ENCODE results near the gene PRMT7.

PRMT7 gene

GRCh38 chr16:68357521-68357922 lies 46.7 kb downstream of the PRMT7 start:
- Histone ChIP-seq H3K27ac (peak overlapping the region in 8 of 11 experiments; percentile 47 to 87 (median 78); a peak in 15 of 22 replicates), H3K36me3 (peaks cover 39 to 66% (median 42%) of the 10 kb centered on the region in 11 experiments), H3K4me1 (peaks cover 73 to 86% (median 81%) of the 10 kb centered on the region in 10 experiments), H4K20me1 (peaks cover 0 to 92% (median 20%) of the 10 kb centered on the region in 11 experiments; a peak in 11 of 22 replicates), H3K4me3 (peak overlapping the region in 5 of 10 experiments; percentile 9 to 55 (median 41); a peak in 5 of 20 replicates), H3K9me3 (replicated peaks in 1 of 11) (no peaks in the 10 kb centered on the region), H3K9ac (peak overlapping the region in 9 of 11 experiments; percentile 20 to 76 (median 53); a peak in 14 of 22 replicates), H3K27me3 (peaks cover 0 to 56% (median 0%) of the 10 kb centered on the region in 11 experiments; a peak in 5 of 22 replicates), H3K4me2 (peak overlapping the region; percentile 85 to 100 (median 96))
- no peak for TF ChIP-seq Cebpa-rat (IDR thresholded peaks at IDR 0.05)

DNA sequence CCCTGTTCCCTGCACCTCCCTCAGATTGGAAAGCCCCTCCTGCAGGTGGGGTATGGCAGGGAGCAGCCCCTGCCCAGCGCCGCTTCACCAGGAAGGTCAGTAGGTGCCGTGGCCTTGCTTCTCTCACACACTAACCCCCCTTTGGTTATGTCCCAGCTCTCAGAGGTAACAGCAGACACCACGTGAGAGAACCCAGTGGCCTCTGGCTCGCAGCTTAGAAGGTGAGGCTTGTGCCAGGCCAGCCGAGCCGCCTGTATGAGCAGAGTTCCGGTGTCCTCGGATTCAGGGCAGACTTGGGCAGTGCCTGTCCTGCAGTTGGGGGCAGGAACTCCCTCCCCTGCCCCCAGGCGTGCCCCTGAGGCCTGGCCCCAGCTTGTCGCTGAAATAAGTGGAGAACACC lies 47.1 kb downstream of the PRMT7 start:
- Histone ChIP-seq H3K4me1 (peaks cover 73 to 87% (median 85%) of the 10 kb centered on the region in 10 experiments), H3K4me3 (peak overlapping the region in 1 of 10 experiments; percentile 55; a peak in 3 of 20 replicates), H3K9ac (peak overlapping the region in 9 of 11 experiments; percentile 20 to 76 (median 53); a peak in 13 of 22 replicates), H3K27me3 (peaks cover 0 to 58% (median 0%) of the 10 kb centered on the region in 11 experiments; a peak in 5 of 22 replicates), H3K27ac (peak overlapping the region in 7 of 11 experiments; percentile 48 to 87 (median 82); a peak in 14 of 22 replicates), H4K20me1 (peaks cover 0 to 93% (median 20%) of the 10 kb centered on the region in 11 experiments; a peak in 11 of 22 replicates), H3K9me3 (replicated peaks in 1 of 11) (no peaks in the 10 kb centered on the region), H3K36me3 (peaks cover 35 to 62% (median 38%) of the 10 kb centered on the region in 11 experiments), H3K4me2 (peak overlapping the region; percentile 85 to 100 (median 96))
- no peak for TF ChIP-seq Cebpa-rat (IDR thresholded peaks at IDR 0.05)

DNA sequence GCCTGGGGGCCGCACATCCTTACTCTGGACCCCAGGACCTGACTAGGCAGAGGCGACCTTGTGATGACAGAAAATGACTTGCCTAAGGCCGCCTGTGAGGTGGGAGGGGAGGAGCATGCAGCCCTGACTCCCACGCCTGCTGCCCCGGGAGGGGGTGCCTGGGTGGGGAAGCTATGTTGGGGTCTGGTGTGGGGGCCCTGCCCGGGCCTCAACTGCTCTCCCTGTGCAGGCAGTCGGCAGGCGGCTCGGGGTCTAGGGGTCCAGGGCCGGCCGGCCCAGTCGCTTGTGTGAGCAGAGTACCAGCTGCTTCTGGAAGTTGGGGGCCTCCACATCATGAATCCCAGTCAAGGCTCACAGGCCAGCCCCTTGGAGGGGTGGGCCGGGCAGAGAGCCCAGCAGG lies 48.1 kb downstream of the PRMT7 start:
- no peak for TF ChIP-seq Cebpa-rat (IDR thresholded peaks at IDR 0.05)
- H3K4me2 ChIP-seq = peak overlapping the region; percentile 85 to 100 (median 96)
- H3K27ac ChIP-seq = peak overlapping the region in 7 of 11 experiments; percentile 30 to 87 (median 74); a peak in 13 of 22 replicates
- H3K9ac ChIP-seq = peak overlapping the region in 9 of 11 experiments; percentile 2 to 76 (median 54); a peak in 17 of 22 replicates
- peaks cover 77 to 98% (median 95%) of the 10 kb centered on the region in 10 experiments for H3K4me1 ChIP-seq
- peaks cover 0 to 93% (median 20%) of the 10 kb centered on the region in 11 experiments; a peak in 11 of 22 replicates for H4K20me1 ChIP-seq
- peaks cover 25 to 52% (median 28%) of the 10 kb centered on the region in 11 experiments for H3K36me3 ChIP-seq
- H3K27me3 ChIP-seq = peaks cover 0 to 51% (median 0%) of the 10 kb centered on the region in 11 experiments; a peak in 5 of 22 replicates
- peak overlapping the region in 1 of 10 experiments; percentile 12; a peak in 1 of 20 replicates for H3K4me3 ChIP-seq
- no peaks in the 10 kb centered on the region for H3K9me3 ChIP-seq (replicated peaks in 1 of 11)

DNA sequence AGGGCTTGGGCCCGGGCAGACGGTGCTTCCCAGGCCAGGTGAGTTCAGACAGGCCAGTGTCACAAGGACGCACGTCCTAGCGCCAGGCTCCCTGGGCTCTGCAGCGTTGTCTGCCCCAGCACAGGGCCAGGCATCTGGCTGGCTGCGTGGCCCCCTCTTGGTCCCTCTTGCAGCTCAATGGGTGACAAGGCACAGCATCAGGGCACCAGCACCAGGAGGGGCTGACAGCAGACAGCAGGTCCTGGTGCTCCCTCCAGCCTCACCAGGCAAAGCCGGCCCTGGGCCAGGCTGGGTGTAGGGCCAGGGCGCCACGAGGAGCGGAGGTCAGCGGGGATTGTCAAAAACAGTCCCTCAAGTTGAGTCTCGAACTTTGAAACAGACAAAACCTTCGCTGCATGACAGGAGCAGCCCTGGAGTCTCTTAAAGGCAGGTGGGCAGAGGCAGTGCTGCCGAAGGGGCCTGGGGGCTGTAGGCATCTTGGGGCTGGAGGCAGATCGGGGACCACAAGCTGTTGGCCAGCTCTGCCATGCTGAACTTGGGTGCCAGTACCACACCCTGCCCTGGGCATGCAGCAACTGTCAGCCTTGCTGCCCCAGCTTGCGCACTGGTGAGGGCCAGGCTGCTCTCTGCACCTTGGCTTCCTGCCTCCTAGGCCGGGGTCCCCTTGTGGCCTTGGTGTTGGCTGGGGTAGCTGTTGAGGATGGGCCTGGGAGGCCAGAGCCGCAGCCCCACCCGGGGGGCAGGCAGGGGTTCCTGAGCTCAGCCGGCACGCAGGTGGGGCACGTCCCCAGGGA lies 48.8 kb downstream of the PRMT7 start:
- peaks cover 0 to 45% (median 0%) of the 10 kb centered on the region in 11 experiments; a peak in 5 of 22 replicates for H3K27me3 ChIP-seq
- peak overlapping the region in 2 of 10 experiments; percentile 10 to 12; a peak in 3 of 20 replicates for H3K4me3 ChIP-seq
- peaks cover 84 to 100% (median 100%) of the 10 kb centered on the region in 10 experiments for H3K4me1 ChIP-seq
- H3K9me3 ChIP-seq (replicated peaks in 1 of 11) = no peaks in the 10 kb centered on the region
- peaks cover 18 to 45% (median 22%) of the 10 kb centered on the region in 11 experiments; a peak in 21 of 22 replicates for H3K36me3 ChIP-seq
- peaks cover 0 to 95% (median 19%) of the 10 kb centered on the region in 11 experiments; a peak in 11 of 22 replicates for H4K20me1 ChIP-seq
- H3K4me2 ChIP-seq = peak overlapping the region; percentile 85 to 100 (median 96)
- TF ChIP-seq Cebpa-rat (IDR thresholded peaks at IDR 0.05) = no peak
- H3K9ac ChIP-seq = peak overlapping the region in 8 of 11 experiments; percentile 21 to 76 (median 52); a peak in 12 of 22 replicates
- H3K27ac ChIP-seq = peak overlapping the region in 7 of 11 experiments; percentile 30 to 87 (median 74); a peak in 13 of 22 replicates

GRCh38 chr16:68360547-68360946 lies 49.7 kb downstream of the PRMT7 start:
- TF ChIP-seq Cebpa-rat (IDR thresholded peaks at IDR 0.05) = no peak
- Histone ChIP-seq H3K9me3 (replicated peaks in 1 of 11) (no peaks in the 10 kb centered on the region), H3K27ac (peak overlapping the region in 7 of 11 experiments; percentile 28 to 87 (median 74); a peak in 12 of 22 replicates), H4K20me1 (peaks cover 0 to 95% (median 13%) of the 10 kb centered on the region in 11 experiments; a peak in 11 of 22 replicates), H3K4me2 (peak overlapping the region; percentile 54 to 100 (median 96)), H3K4me3 (no peak overlapping the region; a peak in 1 of 20 replicates), H3K9ac (peak overlapping the region in 6 of 11 experiments; percentile 42 to 76 (median 58); a peak in 10 of 22 replicates), H3K4me1 (peaks cover 87 to 100% (median 100%) of the 10 kb centered on the region in 10 experiments), H3K27me3 (peaks cover 0 to 37% (median 0%) of the 10 kb centered on the region in 11 experiments; a peak in 4 of 22 replicates), H3K36me3 (peaks cover 13 to 36% (median 16%) of the 10 kb centered on the region in 11 experiments; a peak in 15 of 22 replicates)

GRCh38 chr16:68360956-68361355 lies 50.1 kb downstream of the PRMT7 start:
- Histone ChIP-seq H4K20me1 (peaks cover 0 to 95% (median 9%) of the 10 kb centered on the region in 11 experiments; a peak in 12 of 22 replicates), H3K9ac (peak overlapping the region in 5 of 11 experiments; percentile 23 to 76 (median 61); a peak in 6 of 22 replicates), H3K4me3 (no peak overlapping the region), H3K9me3 (replicated peaks in 1 of 11) (no peaks in the 10 kb centered on the region), H3K36me3 (peaks cover 13 to 33% (median 16%) of the 10 kb centered on the region in 11 experiments; a peak in 14 of 22 replicates), H3K4me2 (peak overlapping the region; percentile 54 to 100 (median 96)), H3K27me3 (peaks cover 0 to 34% (median 0%) of the 10 kb centered on the region in 11 experiments; a peak in 3 of 22 replicates), H3K27ac (peak overlapping the region in 5 of 11 experiments; percentile 39 to 87 (median 84); a peak in 7 of 22 replicates), H3K4me1 (peaks cover 87 to 100% (median 100%) of the 10 kb centered on the region in 10 experiments)
- TF ChIP-seq Cebpa-rat (IDR thresholded peaks at IDR 0.05) = no peak

- Histone ChIP-seq H3K4me1 (peaks cover 86 to 100% (median 100%) of the 10 kb centered on the region in 10 experiments), H3K27me3 (peaks cover 0 to 37% (median 0%) of the 10 kb centered on the region in 11 experiments; a peak in 3 of 22 replicates), H3K36me3 (peaks cover 13 to 33% (median 16%) of the 10 kb centered on the region in 11 experiments; a peak in 14 of 22 replicates), H4K20me1 (peaks cover 0 to 94% (median 5%) of the 10 kb centered on the region in 11 experiments; a peak in 12 of 22 replicates), H3K4me3 (no peak overlapping the region), H3K9me3 (replicated peaks in 1 of 11) (no peaks in the 10 kb centered on the region), H3K4me2 (peak overlapping the region; percentile 55 to 100 (median 96); a peak in 21 of 22 replicates), H3K9ac (peak overlapping the region in 7 of 11 experiments; percentile 23 to 76 (median 39); a peak in 9 of 22 replicates), H3K27ac (peak overlapping the region in 6 of 11 experiments; percentile 39 to 87 (median 70); a peak in 10 of 22 replicates)
- no peak for TF ChIP-seq Cebpa-rat (IDR thresholded peaks at IDR 0.05)
These were observed 50.7 kb downstream of the PRMT7 start for GRCh38 chr16:68361485-68361884.
